Keratinocyte (primary cell): ENCODE results near the gene TMTC2. TPM values are rescaled to one million over a fixed set of nuclear protein-coding genes. Genes with fewer than 3 reads are reported as not detected.

Experiments
- DNase-seq: peaks from one replicate; pipeline ENCODE4 v3.0.0-alpha.2; 2011; ENCODE audit warnings: low read depth, missing footprints, low spot score
- FAIRE-seq: peaks from 2 replicates; lab custom pipeline; 2011; peaks lifted over from hg19 to GRCh38; lab: Jason Lieb, UNC
- H2AFZ ChIP-seq: 2 replicates; pipeline ENCODE4 v1.6.0; 2012; ENCODE audit warnings: low read length, control low read depth, inconsistent platforms; ENCODE audit not compliant: control insufficient read depth
- H3K27ac ChIP-seq: 2 replicates; pipeline ENCODE4 v1.5.1; 2011; ENCODE audit warnings: low read length; ENCODE audit not compliant: control insufficient read depth, insufficient read depth
- H3K27me3 ChIP-seq: 3 replicates; pipeline ENCODE4 v1.6.0; 2011; ENCODE audit warnings: low read length; ENCODE audit not compliant: control insufficient read depth, insufficient read depth; ENCODE audit errors: extremely low read depth
- H3K36me3 ChIP-seq, 2 experiments: 2 replicates in 1 of 2; 3 replicates in 1 of 2; pipeline ENCODE4 v1.5.1; 2011; ENCODE audit warnings: low read length in 2 of 2, mild to moderate bottlenecking in 1 of 2; ENCODE audit not compliant: control insufficient read depth in 2 of 2, insufficient read depth in 2 of 2; ENCODE audit errors: extremely low read depth in 1 of 2
- H3K4me1 ChIP-seq: 3 replicates; pipeline ENCODE4 v1.5.1; 2011; ENCODE audit warnings: low read length; ENCODE audit not compliant: control insufficient read depth, insufficient read depth; ENCODE audit errors: extremely low read depth
- H3K4me2 ChIP-seq: 3 replicates; pipeline ENCODE4 v1.6.0; 2011; ENCODE audit warnings: low read depth, low read length; ENCODE audit not compliant: control insufficient read depth, insufficient read depth; ENCODE audit errors: extremely low read depth
- H3K4me3 ChIP-seq, 3 experiments: fragments of 200-600 bp in 1 of 3; sonication (generic) in 1 of 3; 2 replicates in 2 of 3; 3 replicates in 1 of 3; pipeline ENCODE4 v1.5.1; 2011 to 2016; ENCODE audit warnings: low read length in 3 of 3, mild to moderate bottlenecking in 3 of 3, control low read depth in 2 of 3, inconsistent platforms in 1 of 3, low read depth in 1 of 3, mixed read lengths in 1 of 3, mixed run types in 1 of 3, moderate library complexity in 1 of 3; ENCODE audit not compliant: control insufficient read depth in 2 of 3, insufficient read depth in 2 of 3; ENCODE audit errors: extremely low read depth in 1 of 3
- H3K79me2 ChIP-seq: 2 replicates; pipeline ENCODE4 v1.6.0; 2012; ENCODE audit warnings: low read length; ENCODE audit not compliant: control insufficient read depth, insufficient read depth
- H3K9ac ChIP-seq: 3 replicates; pipeline ENCODE4 v1.6.0; 2011; ENCODE audit warnings: low read length; ENCODE audit not compliant: control insufficient read depth, insufficient read depth; ENCODE audit errors: extremely low read depth
- H3K9me1 ChIP-seq: 3 replicates; pipeline ENCODE4 v1.6.0; 2011; ENCODE audit warnings: low read length; ENCODE audit not compliant: control insufficient read depth, insufficient read depth; ENCODE audit errors: extremely low read depth
- H3K9me3 ChIP-seq: 2 replicates; pipeline ENCODE4 v1.5.1; 2012; ENCODE audit warnings: low read depth, low read length; ENCODE audit not compliant: control insufficient read depth
- H4K20me1 ChIP-seq: 3 replicates; pipeline ENCODE4 v1.6.0; 2011; ENCODE audit warnings: low read length; ENCODE audit not compliant: control insufficient read depth, insufficient read depth; ENCODE audit errors: extremely low read depth
- EZH2 ChIP-seq: IDR thresholded peaks from one replicate; pipeline ENCODE4 v1.6.1; 2012; ENCODE audit warnings: inconsistent platforms, mild to moderate bottlenecking, low read length, moderate library complexity
- dilution Hi-C: fragments of 300-500 bp; cut with MboI; formaldehyde crosslinking; loops from one replicate; pipeline ENCODE4 v1.7.0; 2020; ENCODE audit warnings: low sequenced_read_pairs; ENCODE audit not compliant: extremely low pct_ligation_motif_present
- polyA plus RNA-seq, 5 experiments: library from polyadenylated mRNA; depleted of rRNA in 3 of 5; stranded (reverse) in 3 of 5; stranded (forward) in 1 of 5; unstranded in 1 of 5; fragments of >200 nt; gene quantifications; 1 replicate in 1 of 5; 2 replicates in 3 of 5; 3 replicates in 1 of 5; pipeline versions ENCODE4 v1.2.1 to v1.2.3, GENCODE V29; 2011 to 2012; ENCODE audit warnings: missing spikeins in 2 of 5, low read depth in 1 of 5, low replicate concordance in 1 of 5
- TF ChIP-seq, protein P1 (sequence below), 3 experiments: IDR thresholded peaks in 1 of 3; conservative IDR thresholded peaks in 1 of 3; optimal IDR thresholded peaks in 1 of 3; 2 replicates in 2 of 3; 3 replicates in 1 of 3; pipeline versions ENCODE3 to v1.5.1; 2011; ENCODE audit warnings: low read length in 3 of 3, mild to moderate bottlenecking in 3 of 3, moderate library complexity in 2 of 3, control low read depth in 1 of 3, inconsistent platforms in 1 of 3; ENCODE audit not compliant: insufficient read depth in 2 of 3; ENCODE audit errors: extremely low read depth in 1 of 3

The TMTC2 gene
- polyA plus RNA-seq, 1 donor (not counting 4 experiments of a cell fraction or from before 2014, with no cell fraction given), result 3.8 TPM

DNA sequence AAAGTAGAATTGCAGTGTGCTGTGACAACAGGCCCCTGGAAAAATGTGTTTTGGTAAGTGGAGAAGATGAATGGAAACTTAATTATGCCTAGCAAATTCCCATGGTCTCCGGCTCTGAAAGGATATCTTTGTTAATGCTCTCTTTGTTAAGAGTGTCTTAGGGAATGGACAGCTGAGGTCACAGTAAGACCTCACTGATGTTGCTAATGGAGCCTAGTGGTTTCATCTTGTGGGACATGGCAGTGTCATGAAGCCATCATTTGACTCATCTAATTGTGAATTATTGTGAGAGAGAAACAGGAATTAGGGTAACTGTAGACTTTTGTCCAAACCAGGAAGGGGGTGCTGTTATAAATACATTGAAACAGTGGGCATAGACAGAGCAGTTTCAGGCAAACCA is 330.3 kb downstream of the TMTC2 start:
- Histone ChIP-seq H3K4me2 (no peak overlapping the region), H3K27me3 (no peaks in the 10 kb centered on the region), H3K27ac (no peak overlapping the region), H3K79me2 (no peaks in the 10 kb centered on the region), H2AFZ (no peak overlapping the region), H3K36me3 (no peaks in the 10 kb centered on the region), H3K9ac (no peak overlapping the region), H3K9me1 (no peaks in the 10 kb centered on the region), H3K9me3 (no peaks in the 10 kb centered on the region), H4K20me1 (no peaks in the 10 kb centered on the region), H3K4me3 (no peak overlapping the region), H3K4me1 (peaks cover 3% of the 10 kb centered on the region)
- no peak for FAIRE-seq
- dilution Hi-C loops, result no loop called here
- no peak for DNase-seq
- TF ChIP-seq, protein P1, sequence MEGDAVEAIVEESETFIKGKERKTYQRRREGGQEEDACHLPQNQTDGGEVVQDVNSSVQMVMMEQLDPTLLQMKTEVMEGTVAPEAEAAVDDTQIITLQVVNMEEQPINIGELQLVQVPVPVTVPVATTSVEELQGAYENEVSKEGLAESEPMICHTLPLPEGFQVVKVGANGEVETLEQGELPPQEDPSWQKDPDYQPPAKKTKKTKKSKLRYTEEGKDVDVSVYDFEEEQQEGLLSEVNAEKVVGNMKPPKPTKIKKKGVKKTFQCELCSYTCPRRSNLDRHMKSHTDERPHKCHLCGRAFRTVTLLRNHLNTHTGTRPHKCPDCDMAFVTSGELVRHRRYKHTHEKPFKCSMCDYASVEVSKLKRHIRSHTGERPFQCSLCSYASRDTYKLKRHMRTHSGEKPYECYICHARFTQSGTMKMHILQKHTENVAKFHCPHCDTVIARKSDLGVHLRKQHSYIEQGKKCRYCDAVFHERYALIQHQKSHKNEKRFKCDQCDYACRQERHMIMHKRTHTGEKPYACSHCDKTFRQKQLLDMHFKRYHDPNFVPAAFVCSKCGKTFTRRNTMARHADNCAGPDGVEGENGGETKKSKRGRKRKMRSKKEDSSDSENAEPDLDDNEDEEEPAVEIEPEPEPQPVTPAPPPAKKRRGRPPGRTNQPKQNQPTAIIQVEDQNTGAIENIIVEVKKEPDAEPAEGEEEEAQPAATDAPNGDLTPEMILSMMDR (optimal IDR thresholded peaks at IDR 0.05 in 1 of 3, IDR thresholded peaks at IDR 0.05 in 1 of 3, conservative IDR thresholded peaks at IDR 0.05 in 1 of 3; ENCODE audit: extremely low read depth in 1 of 3, insufficient read depth in 2 of 3, low read length in 3 of 3), result no peak
- no peak for TF ChIP-seq EZH2

DNA sequence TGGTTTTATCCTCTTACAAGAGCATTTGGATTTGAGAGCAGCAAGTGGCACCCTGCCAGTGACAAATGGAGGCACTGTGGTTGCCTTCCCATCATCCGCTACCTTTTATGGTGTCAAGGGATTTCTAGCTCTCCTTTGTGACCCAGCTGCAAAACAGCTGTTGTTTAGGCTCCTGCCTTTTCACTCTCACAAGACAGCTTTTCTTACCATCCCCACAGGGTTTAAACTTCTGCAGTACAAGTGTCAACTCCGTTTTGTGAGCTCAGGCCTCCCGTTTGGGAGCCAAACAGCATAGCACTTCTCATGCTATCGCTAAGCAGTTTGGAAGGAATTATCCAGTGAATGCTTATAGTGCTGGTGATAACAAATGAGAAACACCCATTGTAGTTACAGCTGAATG is 331.4 kb downstream of the TMTC2 start:
- FAIRE-seq, result no peak
- no peaks in the 10 kb centered on the region for H3K9me3 ChIP-seq
- dilution Hi-C loops, result no loop called here

More for the DNA sequence above, 331.4 kb downstream of the TMTC2 start:
- H4K20me1 ChIP-seq, result no peaks in the 10 kb centered on the region
- no peak for DNase-seq
- H2AFZ ChIP-seq, result no peak overlapping the region
- H3K27me3 ChIP-seq, result no peaks in the 10 kb centered on the region
- no peaks in the 10 kb centered on the region for H3K9me1 ChIP-seq
- peaks cover 3% of the 10 kb centered on the region for H3K4me1 ChIP-seq
- no peak overlapping the region for H3K9ac ChIP-seq
- H3K36me3 ChIP-seq, result no peaks in the 10 kb centered on the region
- H3K4me3 ChIP-seq, result no peak overlapping the region
- no peak overlapping the region for H3K27ac ChIP-seq
- TF ChIP-seq, protein P1 (optimal IDR thresholded peaks at IDR 0.05 in 1 of 3, IDR thresholded peaks at IDR 0.05 in 1 of 3, conservative IDR thresholded peaks at IDR 0.05 in 1 of 3; ENCODE audit: extremely low read depth in 1 of 3, insufficient read depth in 2 of 3, low read length in 3 of 3), result no peak
- no peak for TF ChIP-seq EZH2
- H3K4me2 ChIP-seq, result no peak overlapping the region
- H3K79me2 ChIP-seq, result no peaks in the 10 kb centered on the region
